Chondrocyte (in vitro differentiated cells): ENCODE measurements around the gene TBC1D21. TPM values are rescaled to one million over a fixed set of nuclear protein-coding genes. Genes with fewer than 3 reads are reported as not detected.

Source experiments
- DNase-seq: peaks from one replicate; pipeline ENCODE4 v3.0.0; 2021; ENCODE audit warnings: mixed read lengths, low spot score
- H3K27ac Mint-ChIP-seq: one replicate; pipeline ENCODE4 v1.8.0; 2021; ENCODE audit warnings: mild to moderate bottlenecking, moderate library complexity, mixed read lengths; ENCODE audit not compliant: unreplicated experiment
- H3K27me3 Mint-ChIP-seq: 2 replicates; pipeline ENCODE4 v1.8.0; 2021; ENCODE audit warnings: low read depth, mixed read lengths
- H3K36me3 Mint-ChIP-seq: 2 replicates; pipeline ENCODE4 v1.8.0; 2021; ENCODE audit warnings: low read depth, mixed read lengths
- H3K4me1 Mint-ChIP-seq: 2 replicates; pipeline ENCODE4 v1.8.0; 2021; ENCODE audit warnings: low read depth, mild to moderate bottlenecking, mixed read lengths
- H3K4me3 Mint-ChIP-seq: one replicate; pipeline ENCODE4 v1.8.0; 2021; ENCODE audit warnings: mild to moderate bottlenecking, moderate library complexity, mixed read lengths; ENCODE audit not compliant: unreplicated experiment
- H3K9me3 Mint-ChIP-seq: 2 replicates; pipeline ENCODE4 v1.8.0; 2021; ENCODE audit warnings: low read depth, mixed read lengths
- total RNA-seq: library from RNA; stranded (reverse); gene quantifications from 3 replicates; pipeline ENCODE4 v1.2.1, GENCODE V29; 2021
- TF ChIP-seq, protein P1 (sequence below): fragments of 200-600 bp; sonication (generic); IDR thresholded peaks from 2 replicates; pipeline ENCODE4 v1.5.0; 2021; ENCODE audit warnings: antibody characterized with exemption, mild to moderate bottlenecking, moderate library complexity

TBC1D21 gene
- total RNA-seq, 1 donor from 2014 or later: not detected

GRCh38 chr15:73928241-73928579 is 54.8 kb downstream of the TBC1D21 start:
- peak overlapping the region; percentile 96 for H3K4me3 Mint-ChIP-seq
- H3K36me3 Mint-ChIP-seq: peaks cover 11% of the 10 kb centered on the region
- H3K4me1 Mint-ChIP-seq: peaks cover 79% of the 10 kb centered on the region
- H3K9me3 Mint-ChIP-seq: no peaks in the 10 kb centered on the region
- TF ChIP-seq, protein P1, sequence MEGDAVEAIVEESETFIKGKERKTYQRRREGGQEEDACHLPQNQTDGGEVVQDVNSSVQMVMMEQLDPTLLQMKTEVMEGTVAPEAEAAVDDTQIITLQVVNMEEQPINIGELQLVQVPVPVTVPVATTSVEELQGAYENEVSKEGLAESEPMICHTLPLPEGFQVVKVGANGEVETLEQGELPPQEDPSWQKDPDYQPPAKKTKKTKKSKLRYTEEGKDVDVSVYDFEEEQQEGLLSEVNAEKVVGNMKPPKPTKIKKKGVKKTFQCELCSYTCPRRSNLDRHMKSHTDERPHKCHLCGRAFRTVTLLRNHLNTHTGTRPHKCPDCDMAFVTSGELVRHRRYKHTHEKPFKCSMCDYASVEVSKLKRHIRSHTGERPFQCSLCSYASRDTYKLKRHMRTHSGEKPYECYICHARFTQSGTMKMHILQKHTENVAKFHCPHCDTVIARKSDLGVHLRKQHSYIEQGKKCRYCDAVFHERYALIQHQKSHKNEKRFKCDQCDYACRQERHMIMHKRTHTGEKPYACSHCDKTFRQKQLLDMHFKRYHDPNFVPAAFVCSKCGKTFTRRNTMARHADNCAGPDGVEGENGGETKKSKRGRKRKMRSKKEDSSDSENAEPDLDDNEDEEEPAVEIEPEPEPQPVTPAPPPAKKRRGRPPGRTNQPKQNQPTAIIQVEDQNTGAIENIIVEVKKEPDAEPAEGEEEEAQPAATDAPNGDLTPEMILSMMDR: no peak
- peak; percentile 55 for DNase-seq
- peak overlapping the region; percentile 87 for H3K27ac Mint-ChIP-seq
- no peaks in the 10 kb centered on the region for H3K27me3 Mint-ChIP-seq

GRCh38 chr15:73928971-73929627 is 55.7 kb downstream of the TBC1D21 start:
- Mint-ChIP-seq H3K9me3 (no peaks in the 10 kb centered on the region), H3K27me3 (no peaks in the 10 kb centered on the region), H3K36me3 (peaks cover 12% of the 10 kb centered on the region), H3K4me1 (peaks cover 78% of the 10 kb centered on the region), H3K27ac (peak overlapping the region; percentile 100), H3K4me3 (peak overlapping the region; percentile 96)
- TF ChIP-seq, protein P1: no peak
- DNase-seq: peak; percentile 63

DNA sequence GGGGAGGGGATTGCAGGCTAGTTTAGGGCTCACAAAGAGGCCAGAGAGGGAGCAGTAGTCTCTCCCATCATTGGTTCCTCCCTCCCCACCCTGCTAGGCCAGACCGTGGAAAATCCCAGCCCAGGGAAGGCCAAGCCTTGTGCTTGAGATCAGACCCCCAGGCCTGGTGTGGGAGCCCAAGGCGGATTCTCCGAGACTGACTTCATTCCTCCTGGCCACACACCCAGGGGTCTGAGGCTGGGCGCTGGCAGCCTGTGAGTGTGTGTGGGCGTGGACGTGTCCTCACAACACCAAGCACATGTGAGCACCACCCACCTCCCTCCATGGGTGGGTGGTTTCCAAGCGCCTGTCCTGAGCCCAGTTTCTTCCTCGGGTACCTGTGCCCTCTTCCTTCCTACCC is 57.0 kb downstream of the TBC1D21 start:
- TF ChIP-seq, protein P1: no peak
- Mint-ChIP-seq H3K27me3 (no peaks in the 10 kb centered on the region), H3K27ac (peak overlapping the region; percentile 100), H3K9me3 (no peaks in the 10 kb centered on the region), H3K4me1 (peaks cover 78% of the 10 kb centered on the region), H3K36me3 (peaks cover 12% of the 10 kb centered on the region), H3K4me3 (peak overlapping the region; percentile 96)
- peak; percentile 95 for DNase-seq

- Mint-ChIP-seq H3K27ac (peak overlapping the region; percentile 100), H3K4me3 (peak overlapping the region; percentile 96)
These were observed 57.5 kb downstream of the TBC1D21 start for GRCh38 chr15:73930790-73931281.

GRCh38 chr15:73931441-73931840 is 58.1 kb downstream of the TBC1D21 start:
- TF ChIP-seq, protein P1: no peak
- no peaks in the 10 kb centered on the region for H3K9me3 Mint-ChIP-seq
- H3K4me1 Mint-ChIP-seq: peaks cover 81% of the 10 kb centered on the region
- peak; percentile 68 for DNase-seq
- peaks cover 12% of the 10 kb centered on the region for H3K36me3 Mint-ChIP-seq
- H3K27ac Mint-ChIP-seq: peak overlapping the region; percentile 100
- no peaks in the 10 kb centered on the region for H3K27me3 Mint-ChIP-seq
- peak overlapping the region; percentile 96 for H3K4me3 Mint-ChIP-seq

More at GRCh38 chr15:73930790-73931281, 57.5 kb downstream of the TBC1D21 start:
- peaks cover 78% of the 10 kb centered on the region for H3K4me1 Mint-ChIP-seq
- H3K9me3 Mint-ChIP-seq: no peaks in the 10 kb centered on the region
- no peaks in the 10 kb centered on the region for H3K27me3 Mint-ChIP-seq
- peaks cover 12% of the 10 kb centered on the region for H3K36me3 Mint-ChIP-seq
- DNase-seq: peak; percentile 90
- TF ChIP-seq, protein P1: no peak
